GM04504 (cell line): ENCODE data around the gene DHRS12.

Experiments
- DNase-seq: peaks from one replicate; pipeline ENCODE4 v3.0.0-alpha.2; 2012; ENCODE audit warnings: low read depth

DHRS12 gene

DNA sequence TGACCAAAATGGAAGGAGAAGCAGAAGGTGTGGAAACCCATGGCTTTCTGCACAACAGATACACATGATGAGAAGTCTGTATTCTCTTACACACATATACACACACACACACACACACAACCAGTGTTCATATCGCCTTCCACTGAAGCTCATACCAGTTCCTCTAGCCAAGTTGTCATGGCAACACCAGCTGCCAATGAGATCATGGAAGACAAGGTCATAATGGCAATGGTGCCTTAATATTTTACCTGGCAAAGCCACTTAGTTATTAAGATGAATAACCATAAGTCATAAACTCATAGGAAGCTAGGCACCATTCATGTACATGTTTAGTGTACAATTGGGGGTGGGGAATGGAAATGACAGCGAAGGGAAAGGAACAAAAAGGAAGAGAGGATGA, 2.6 kb upstream of the DHRS12 start:
- DNase-seq, result no peak

DNA sequence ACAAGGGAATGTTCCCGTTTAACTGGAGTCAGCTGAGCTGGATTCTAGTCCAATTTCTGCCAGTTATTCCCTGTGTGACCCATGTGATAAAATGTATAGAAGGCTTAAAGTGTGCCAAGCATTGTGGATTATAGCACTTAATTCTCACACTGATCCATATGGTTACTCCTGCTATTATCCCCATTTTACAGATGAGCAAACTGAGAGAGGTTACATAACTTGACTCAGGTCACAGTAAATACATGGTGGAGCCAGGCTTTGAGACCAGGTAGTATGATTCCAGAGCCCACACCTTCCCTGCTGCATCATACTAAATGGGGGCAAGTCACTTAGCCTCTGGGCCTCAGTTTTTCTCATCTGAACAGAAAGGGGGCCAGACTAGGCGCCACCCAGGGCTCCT, 2.0 kb upstream of the DHRS12 start:
- DNase-seq, result no peak

DNA sequence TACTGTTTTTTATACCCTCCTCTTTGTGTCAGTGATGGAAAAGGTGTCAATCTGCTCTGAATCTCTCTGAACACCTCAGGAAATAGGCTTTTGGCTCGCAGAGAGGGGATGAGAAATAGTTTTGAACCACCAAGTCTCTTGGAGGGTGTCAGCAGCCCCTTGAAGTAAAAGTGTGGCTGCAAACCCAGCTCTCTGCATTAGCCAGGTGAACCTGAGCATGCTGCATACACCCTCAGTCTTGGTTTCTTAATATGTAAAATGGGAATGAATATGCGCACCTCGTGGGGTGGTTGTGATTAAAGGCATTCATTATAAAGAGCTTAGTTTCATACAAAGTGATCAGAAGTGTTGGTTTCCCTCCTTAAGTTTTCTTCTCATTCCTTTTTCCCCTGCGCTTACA, 1.4 kb upstream of the DHRS12 start:
- no peak for DNase-seq

DNA sequence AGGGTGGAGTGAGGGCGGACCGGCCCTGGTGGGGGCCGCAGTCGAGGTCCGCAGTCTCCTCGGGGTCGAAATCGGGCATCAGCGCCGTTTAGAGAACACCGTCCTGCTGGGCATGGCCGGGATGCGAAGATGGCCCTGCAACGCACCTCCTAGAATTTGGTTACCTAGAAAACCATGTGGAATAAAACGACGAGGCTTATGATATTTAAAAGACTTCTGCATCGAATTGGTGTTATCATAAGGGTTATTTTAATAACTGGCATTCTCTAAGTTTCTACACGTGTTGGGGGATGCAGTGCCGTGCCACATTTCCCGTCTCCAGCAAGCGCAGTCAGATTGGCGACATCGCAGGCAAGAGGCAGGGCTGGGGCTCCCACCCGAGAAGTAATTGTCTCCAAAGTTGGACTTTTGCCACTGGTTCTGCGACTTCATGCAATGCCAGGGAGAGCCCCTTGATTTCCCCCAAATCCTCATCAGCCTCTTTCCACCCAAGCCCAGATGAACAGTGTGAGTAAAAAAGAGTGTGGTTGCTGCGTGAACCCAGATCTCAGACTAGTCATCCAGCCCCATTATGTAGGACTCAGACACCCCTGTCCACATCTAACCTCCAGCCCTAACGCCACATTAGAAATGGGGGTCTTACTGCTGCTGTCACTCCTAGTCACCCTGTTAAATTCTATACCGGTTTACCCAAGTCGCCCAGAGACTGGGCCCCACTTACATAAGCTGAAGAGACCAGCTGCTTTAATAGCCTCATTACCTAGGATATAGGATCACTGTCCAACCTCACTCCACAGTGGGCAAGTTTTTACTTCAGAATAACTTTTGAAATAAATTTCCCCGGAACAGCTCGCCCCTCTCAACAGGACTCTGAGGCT, 571 bp upstream of the DHRS12 start:
- DNase-seq, result no peak

DNA sequence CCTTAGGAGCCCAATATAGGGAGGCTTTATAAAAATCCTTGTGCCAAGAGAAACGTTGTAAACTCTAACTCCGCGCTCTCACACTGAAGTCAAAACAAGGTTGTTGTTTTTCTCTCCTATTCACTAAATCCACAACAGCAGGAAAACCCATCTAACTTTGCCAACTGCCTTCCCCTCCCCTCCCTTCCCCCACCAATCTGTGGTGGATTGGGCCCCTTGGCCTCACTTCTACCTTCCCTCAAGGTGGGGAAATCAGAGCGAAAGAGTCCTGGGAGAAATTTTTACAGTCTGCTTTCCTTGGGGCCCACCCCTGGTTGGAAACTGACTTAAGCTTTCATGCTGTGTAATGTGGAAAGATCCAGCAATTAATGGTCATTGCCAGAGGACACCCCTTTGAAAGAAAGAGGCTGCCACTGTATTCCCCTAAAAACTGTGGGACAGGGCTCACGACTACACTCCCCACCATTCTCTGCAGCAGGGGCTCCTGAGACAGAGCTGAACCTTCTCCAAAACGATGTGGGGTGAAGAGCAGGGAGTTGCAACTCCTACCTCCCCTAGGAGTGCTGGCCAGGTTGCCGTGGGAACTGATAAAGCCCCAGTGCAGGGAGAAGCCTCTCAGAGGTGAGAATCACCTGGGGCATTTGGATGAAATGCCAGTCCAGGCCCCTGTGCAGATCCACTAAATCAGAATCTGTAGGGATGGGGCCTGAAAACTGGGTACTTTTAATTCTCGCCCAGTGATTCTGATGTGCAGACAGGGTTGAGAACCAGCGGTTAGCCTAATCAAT, 1.1 kb downstream of the DHRS12 start:
- no peak for DNase-seq

DNA sequence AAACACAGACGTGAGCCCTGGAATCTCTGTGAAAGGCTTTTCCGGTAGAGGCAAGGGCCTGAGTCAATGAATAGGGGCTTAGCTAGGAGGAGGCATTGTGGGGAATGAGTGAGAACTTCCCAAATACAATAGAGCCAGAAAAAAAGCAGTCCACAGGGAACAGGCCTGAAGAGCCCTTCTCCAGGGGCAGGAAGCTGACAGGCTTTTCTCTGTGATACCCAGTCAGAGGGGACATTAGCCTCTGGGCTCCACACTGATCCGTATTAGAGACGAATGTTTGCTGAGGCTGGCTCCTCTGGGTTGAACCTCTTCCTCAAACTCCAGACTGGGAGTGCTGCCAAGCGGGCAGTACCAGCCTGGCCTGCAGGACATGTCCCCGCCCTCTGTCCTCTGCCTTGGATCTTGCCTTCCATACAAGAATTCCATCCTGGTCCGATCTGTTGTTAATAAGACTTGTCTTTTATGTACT, 2.3 kb downstream of the DHRS12 start:
- no peak for DNase-seq

DNA sequence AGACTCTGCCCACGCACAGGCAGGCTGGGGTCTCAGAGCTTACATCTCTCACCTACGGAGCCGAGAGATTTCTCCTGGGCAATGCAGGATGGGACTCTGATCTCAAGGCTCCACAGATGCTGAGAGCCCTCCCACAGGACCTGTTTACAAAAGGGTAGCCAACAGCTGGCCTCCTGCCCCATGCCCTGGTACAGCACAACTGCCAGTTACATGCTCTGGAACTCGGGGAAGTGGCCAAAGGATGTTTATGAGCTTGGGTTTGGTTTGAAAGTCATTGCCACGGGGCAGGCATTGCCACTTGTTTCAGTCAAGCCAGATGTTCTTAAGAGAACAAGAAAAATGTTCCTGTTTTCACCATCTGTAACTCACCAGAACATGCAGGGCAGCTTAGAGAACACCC, 3.5 kb downstream of the DHRS12 start:
- DNase-seq, result no peak

DNA sequence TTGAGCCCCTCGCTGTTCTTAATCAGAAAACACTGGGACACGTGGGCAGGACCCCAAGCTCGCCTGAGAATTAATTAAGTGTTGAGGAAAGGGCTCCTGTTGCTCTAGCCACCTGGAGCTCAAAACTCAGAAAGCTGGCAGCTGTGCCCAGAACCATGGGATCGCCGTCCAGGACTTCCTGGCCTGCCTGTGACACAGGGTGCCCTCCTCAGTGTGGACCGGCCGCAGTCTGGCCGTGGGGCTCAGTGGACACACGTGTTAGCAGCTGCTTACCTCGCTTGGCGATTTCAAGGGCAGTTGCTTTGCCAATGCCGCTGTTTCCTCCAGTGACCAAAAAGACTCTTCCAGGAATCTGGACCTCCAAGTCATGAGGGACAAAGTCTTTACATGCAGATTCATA, 4.7 kb downstream of the DHRS12 start:
- no peak for DNase-seq

DNA sequence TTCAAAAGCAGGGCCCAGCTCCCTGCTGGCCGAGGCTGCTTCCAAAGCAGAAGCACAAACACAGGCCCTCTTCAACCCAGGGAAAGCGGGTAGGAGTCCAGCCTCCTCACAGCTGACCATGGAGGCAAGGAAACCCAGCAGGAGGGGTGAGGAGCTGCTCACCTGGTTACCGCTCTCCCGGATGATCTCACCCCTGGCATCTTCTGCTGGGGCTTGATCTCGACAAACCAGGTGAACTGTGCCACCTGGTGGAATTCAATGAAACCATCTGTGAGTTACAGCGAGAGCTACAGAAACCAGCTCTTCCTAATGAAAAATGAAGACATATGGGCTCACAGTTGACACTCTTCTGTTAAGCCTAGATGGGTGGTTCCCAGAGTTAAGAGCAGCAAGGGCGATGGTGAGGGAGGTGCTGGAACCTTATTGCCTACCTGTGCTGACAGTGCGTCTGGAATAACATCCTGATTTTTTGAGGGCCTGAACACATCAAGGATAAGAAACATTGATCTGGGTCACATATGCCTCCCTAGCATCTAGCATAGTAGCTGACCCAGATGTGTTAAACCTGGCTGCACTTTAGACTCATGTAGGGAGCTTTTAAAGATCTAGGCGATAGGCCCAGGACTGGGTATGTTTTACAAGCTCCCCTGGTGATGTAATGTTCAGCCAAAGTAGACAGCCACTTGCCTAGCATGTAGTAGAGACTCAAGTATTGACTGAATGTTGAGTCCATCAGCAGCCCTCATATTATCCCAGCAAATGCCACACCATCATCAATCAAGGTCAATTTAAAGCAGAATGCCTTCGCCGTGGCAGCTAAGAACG, 6.1 kb downstream of the DHRS12 start:
- DNase-seq, result no peak

DNA sequence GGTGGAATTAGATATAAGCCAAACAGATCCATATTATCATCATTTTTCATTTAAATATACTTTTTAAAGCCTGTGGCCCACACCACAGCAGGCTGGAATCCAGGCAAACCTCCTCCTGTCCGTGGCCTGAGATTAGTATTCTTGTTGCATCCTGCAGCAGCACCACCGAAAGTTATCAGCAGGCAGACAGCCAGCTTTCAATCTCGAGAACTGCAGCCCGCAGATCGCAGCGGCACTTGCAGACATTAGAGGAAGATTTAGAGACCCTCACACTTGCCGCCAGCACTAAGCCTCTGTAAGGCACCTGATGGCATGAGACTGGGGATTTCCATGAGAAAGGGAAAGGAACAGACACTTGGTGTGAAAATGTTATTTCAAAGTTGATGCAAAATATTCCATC, 7.4 kb downstream of the DHRS12 start:
- no peak for DNase-seq

DNA sequence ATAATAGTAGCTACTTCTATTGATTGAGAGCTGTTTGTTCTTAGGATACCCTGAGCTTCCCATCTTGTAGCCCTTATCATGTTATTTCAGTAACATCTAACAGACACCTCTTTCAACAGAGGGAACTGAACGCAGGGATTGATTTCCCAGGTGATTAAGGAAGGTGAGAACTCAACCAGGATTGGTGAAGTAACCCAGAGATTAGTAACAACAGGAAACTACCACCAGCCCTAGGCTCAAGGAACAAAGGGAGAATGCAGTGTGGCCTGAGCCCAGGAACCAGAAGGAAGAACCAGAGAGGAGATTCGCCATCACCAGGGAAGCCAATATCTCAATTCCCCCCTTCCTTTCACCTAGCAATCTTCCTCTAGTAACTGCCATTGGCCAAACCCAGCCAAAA, 8.5 kb downstream of the DHRS12 start:
- DNase-seq, result no peak

DNA sequence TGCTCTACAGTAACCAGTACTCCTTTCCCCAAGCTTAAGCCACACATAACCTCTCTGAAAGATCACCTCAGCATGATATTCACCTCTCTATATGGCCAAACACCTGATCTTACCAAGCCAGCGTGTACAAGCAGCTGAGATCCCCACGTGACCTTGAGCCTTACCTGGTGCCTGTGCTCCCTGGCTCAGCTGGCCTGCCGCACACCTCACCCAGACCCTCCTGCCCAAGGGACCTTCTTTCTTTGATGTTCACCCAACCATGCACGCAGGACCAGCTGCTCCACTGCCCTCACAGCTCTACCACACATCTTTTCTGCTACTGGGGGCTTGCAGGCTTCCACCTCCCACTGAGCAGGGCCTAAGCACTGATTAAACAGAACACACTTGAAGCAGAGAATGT, 9.0 kb downstream of the DHRS12 start:
- DNase-seq, result no peak

DNA sequence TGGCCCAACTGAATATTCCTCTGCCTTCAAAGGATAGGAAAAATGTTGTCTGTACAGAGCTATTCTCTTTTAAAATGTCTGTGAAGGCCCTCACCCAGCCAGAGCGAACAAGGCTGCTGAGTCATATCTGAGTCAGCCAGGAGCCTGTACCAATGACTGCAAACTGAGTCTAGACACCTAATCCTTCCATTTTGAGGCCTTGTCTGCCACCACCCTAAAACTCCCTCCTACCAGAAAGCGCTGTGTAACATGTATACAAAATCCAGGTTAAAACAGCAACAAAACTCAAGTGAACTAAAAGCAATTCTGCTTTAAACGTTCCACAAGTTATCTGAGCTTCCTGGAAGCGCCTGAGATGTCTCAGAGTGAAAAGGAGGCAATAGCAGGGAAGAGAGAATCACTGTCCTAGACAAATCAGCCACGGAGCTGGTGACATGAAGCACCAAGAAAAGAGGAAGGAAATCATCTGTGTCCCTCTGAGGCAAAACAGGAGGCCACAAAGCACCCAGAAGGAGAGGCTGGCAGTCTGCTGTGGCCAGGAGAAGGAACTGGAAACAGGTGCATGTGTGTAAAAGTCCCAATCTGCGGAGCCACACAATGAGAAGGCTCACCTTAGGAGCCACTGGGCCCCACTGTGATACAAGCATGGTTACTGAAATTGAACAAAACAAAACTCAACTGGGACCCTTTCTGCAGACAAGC, 10.2 kb downstream of the DHRS12 start:
- DNase-seq, result peak; percentile 28

DNA sequence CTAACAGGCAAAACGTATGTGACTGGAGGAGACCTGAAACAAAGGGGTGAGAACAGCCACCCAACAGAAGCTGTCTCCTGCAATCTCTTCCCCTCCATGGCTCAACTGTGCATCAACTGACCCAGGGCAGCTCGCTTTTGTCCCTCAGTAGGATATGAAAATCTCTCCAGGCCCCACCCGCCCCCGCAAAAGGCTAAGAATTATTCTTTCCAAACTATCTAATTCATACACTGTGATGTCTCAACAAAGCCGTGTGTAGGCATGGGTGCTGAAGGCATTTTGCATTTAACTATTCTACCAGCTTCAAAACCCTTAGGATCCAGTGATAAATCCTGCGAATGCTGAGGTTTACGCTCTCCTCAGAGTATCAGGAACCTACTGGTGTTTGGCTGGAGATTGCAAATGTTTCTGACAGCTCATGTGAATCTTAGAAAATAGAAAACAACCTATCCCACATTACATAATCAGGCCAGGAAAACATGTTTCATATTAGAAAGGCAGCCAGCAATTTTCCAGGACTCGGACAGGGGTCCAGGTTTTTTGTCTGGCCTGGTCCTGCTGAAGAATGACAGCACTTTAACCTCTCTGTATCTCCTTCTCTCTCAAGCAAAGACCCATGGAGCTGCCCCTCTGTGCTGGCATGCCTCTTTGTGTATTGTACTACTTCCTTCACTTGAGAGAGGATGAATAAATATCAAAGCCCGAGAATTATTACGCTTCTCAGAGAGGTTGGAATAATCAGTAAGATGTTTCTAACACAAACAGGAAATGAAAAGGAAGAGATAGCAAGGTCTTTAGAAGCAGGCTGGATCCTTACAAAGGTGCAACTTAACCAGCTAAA, 17.3 kb downstream of the DHRS12 start:
- DNase-seq, result no peak

DNA sequence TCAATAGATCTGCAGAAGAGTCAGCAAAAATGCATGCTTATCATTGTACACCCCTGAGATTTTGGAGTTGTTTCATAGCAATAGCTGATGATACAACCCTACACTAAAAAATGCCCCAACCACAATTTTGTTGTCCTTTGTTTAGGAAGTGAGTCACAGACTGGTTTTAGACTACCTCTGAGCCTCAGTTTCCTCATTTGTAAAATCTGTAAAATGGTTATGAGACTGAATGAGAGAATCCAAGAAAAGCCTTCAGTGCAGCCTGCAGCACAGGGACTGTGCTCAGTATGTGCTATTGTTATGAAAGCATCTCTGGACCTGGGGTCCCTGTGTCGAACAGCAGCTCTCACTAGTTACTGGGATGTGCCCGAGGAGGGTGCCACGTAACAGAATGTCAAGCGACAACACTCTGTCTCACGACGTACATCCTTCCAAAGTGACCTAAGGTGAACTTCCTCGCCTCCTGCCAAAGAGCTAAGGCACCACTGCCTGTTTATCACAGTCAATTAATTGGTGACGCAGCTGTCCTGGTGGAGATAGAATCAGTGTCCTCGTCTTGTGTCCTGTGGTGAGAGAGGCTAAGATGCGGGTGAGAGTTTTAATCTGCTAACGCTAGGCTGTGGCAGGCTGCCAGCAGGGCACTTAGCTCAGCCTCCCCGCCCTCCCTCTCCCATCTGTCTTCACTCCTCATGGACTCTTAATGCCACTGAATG, 18.1 kb downstream of the DHRS12 start:
- no peak for DNase-seq

DNA sequence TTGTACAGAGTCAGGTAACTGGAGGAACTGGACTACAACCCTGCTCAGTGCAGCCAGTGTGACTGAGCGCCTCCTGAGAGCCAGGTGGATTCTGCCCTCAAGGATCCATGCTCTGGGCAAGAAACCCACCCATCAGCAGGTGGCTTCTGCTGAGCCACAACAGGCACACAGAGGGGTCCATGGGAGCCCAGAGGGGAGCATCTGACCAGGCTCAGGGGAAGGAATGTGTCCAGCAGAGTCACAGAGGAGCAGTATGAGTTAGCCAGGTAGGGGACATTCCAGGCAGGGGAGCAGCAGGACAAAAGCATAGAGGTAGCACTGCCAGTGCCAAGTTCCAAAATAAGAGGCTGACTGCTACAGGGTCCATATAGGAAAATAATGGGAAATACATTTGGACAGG, 19.9 kb downstream of the DHRS12 start:
- DNase-seq, result no peak

DNA sequence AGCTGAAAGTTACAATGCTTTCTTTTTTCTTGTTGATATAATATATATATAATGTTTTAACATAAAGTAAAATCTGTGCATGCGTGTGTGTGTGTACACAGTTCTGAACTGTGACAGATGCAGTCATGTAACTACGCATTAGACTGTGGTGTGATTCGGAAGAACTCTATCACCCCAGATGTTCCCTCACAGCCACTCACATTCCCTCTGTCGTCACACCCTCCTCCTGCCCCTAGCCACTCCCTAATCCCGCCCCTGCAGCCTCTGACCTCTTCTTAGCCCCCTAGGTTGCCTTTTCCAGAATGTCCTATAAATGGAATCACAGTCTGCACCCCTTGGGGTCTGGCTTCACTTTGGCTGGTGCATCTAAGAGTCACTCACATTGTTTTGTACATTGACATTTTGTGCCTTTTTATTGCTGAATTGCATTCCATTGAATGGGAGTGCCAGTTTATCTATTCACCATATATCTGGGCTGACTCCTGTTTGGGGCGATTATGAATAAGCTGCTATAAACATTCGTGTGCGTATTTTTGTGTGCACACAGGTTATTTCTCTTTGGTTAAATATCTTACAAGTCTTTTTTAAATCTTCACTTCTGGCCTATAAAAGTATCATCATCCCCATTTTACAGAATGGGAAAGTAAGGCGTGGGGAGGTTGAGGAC, 20.4 kb downstream of the DHRS12 start:
- DNase-seq, result no peak

DNA sequence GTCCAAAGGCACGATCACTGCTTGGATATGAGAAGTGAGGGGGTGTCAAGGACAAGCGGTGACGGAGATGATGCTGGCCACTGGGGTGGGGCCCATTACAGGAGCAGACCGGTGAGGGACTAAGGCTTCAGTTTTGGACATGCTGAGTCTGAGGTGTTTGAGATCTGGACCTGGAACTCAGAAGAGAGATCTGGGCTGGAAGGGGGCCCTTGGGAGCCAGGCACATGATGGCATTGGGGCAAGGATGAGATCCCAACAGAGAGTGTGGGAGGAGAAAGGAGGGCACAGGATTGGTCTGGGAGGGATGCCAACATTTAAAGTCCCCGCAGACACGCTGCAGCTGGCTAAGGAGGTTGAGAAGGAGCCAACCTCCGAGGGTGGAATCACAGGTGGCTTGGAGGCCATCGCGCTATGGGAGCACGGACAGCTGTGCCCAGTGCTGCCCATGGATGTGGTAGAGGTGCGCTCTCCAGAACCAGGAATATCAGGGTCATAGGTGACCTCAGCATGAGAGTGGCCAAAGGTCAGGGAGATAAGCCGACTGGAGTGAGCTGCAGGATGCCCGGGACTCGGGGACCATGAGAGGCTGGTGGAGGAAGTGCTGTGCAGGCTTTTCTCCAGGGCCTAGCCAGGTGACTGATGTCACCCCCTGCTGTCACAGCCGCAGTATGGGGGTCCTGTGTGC, 21.8 kb downstream of the DHRS12 start:
- no peak for DNase-seq
